ENCODE data around the gene DNAJC3.
"Not testable (repeated sequence)": the region's sequence is repeated elsewhere in the genome, so short reads cannot be mapped to it uniquely, and the experiment has no call there.

DNAJC3 gene

GRCh38 chr13:95779522-95779921, 102.6 kb downstream of the DNAJC3 start:
- peaks cover 0 to 5% of the 10 kb centered on the region in 2 donors for H3K36me3 ChIP-seq (ENCODE audit: control insufficient read depth in 2 of 2, insufficient read depth in 2 of 2, low read length in 2 of 2)
- H3K4me1 ChIP-seq (ENCODE audit: control insufficient read depth, insufficient read depth, low read length) = peaks cover under 1% of the 10 kb centered on the region
- no peaks in the 10 kb centered on the region for H3K27me3 ChIP-seq (ENCODE audit: control insufficient read depth in 1 of 2, insufficient read depth in 2 of 2, low read length in 2 of 2)
- H3K27ac ChIP-seq (ENCODE audit: low read length) = no peak overlapping the region
- no peak overlapping the region for H3K4me3 ChIP-seq (ENCODE audit: low read length in 2 of 2)
- no peaks in the 10 kb centered on the region for H3K9me3 ChIP-seq (ENCODE audit: control insufficient read depth in 2 of 2, low read length in 2 of 2)
- no peak overlapping the region for H3K9ac ChIP-seq (ENCODE audit: low read length in 2 of 2)

- Histone ChIP-seq H3K4me3 (ENCODE audit: low read length in 2 of 2) (no peak overlapping the region), H3K36me3 (ENCODE audit: control insufficient read depth in 2 of 2, insufficient read depth in 2 of 2, low read length in 2 of 2) (peaks cover 0 to 5% of the 10 kb centered on the region in 2 donors), H3K27ac (ENCODE audit: low read length) (no peak overlapping the region), H3K4me1 (ENCODE audit: control insufficient read depth, insufficient read depth, low read length) (peaks cover 2% of the 10 kb centered on the region), H3K9ac (ENCODE audit: low read length in 2 of 2) (no peak overlapping the region), H3K9me3 (ENCODE audit: control insufficient read depth in 2 of 2, low read length in 2 of 2) (no peaks in the 10 kb centered on the region), H3K27me3 (ENCODE audit: control insufficient read depth in 1 of 2, insufficient read depth in 2 of 2, low read length in 2 of 2) (no peaks in the 10 kb centered on the region)
Measured at GRCh38 chr13:95781016-95781415, 104.1 kb downstream of the DNAJC3 start.

GRCh38 chr13:95781940-95782339, 105.0 kb downstream of the DNAJC3 start:
- not testable (repeated sequence) for H3K27ac ChIP-seq (ENCODE audit: low read length); H3K36me3 ChIP-seq (ENCODE audit: control insufficient read depth in 2 of 2, insufficient read depth in 2 of 2, low read length in 2 of 2); H3K4me1 ChIP-seq (ENCODE audit: control insufficient read depth, insufficient read depth, low read length); H3K4me3 ChIP-seq (ENCODE audit: low read length in 2 of 2); H3K9ac ChIP-seq (ENCODE audit: low read length in 2 of 2); H3K9me3 ChIP-seq (ENCODE audit: control insufficient read depth in 2 of 2, low read length in 2 of 2); H3K27me3 ChIP-seq (ENCODE audit: control insufficient read depth in 1 of 2, insufficient read depth in 2 of 2, low read length in 2 of 2)

- Histone ChIP-seq H3K4me3 (ENCODE audit: low read length in 2 of 2) (no peak overlapping the region), H3K9me3 (ENCODE audit: control insufficient read depth in 2 of 2, low read length in 2 of 2) (no peaks in the 10 kb centered on the region), H3K9ac (ENCODE audit: low read length in 2 of 2) (no peak overlapping the region), H3K27me3 (ENCODE audit: control insufficient read depth in 1 of 2, insufficient read depth in 2 of 2, low read length in 2 of 2) (no peaks in the 10 kb centered on the region), H3K27ac (ENCODE audit: low read length) (no peak overlapping the region), H3K36me3 (ENCODE audit: control insufficient read depth in 2 of 2, insufficient read depth in 2 of 2, low read length in 2 of 2) (peaks cover 5% of the 10 kb centered on the region in 2 donors), H3K4me1 (ENCODE audit: control insufficient read depth, insufficient read depth, low read length) (peaks cover 2% of the 10 kb centered on the region)
Measured at GRCh38 chr13:95783747-95784146, 106.8 kb downstream of the DNAJC3 start.

GRCh38 chr13:95784161-95784899, 107.4 kb downstream of the DNAJC3 start:
- H3K4me3 ChIP-seq (ENCODE audit: low read length in 2 of 2) = no peak overlapping the region
- no peak overlapping the region for H3K27ac ChIP-seq (ENCODE audit: low read length)
- peaks cover 5 to 7% of the 10 kb centered on the region in 2 donors for H3K36me3 ChIP-seq (ENCODE audit: control insufficient read depth in 2 of 2, insufficient read depth in 2 of 2, low read length in 2 of 2)

GRCh38 chr13:95784900-95785290, 108.0 kb downstream of the DNAJC3 start:
- Histone ChIP-seq H3K4me3 (ENCODE audit: low read length in 2 of 2) (no peak overlapping the region), H3K27me3 (ENCODE audit: control insufficient read depth in 1 of 2, insufficient read depth in 2 of 2, low read length in 2 of 2) (no peaks in the 10 kb centered on the region), H3K9ac (ENCODE audit: low read length in 2 of 2) (no peak overlapping the region), H3K9me3 (ENCODE audit: control insufficient read depth in 2 of 2, low read length in 2 of 2) (no peaks in the 10 kb centered on the region), H3K4me1 (ENCODE audit: control insufficient read depth, insufficient read depth, low read length) (peaks cover 2% of the 10 kb centered on the region), H3K36me3 (ENCODE audit: control insufficient read depth in 2 of 2, insufficient read depth in 2 of 2, low read length in 2 of 2) (peaks cover 5 to 7% of the 10 kb centered on the region in 2 donors), H3K27ac (ENCODE audit: low read length) (no peak overlapping the region)

More at GRCh38 chr13:95784161-95784899, 107.4 kb downstream of the DNAJC3 start:
- H3K27me3 ChIP-seq (ENCODE audit: control insufficient read depth in 1 of 2, insufficient read depth in 2 of 2, low read length in 2 of 2) = no peaks in the 10 kb centered on the region
- H3K9me3 ChIP-seq (ENCODE audit: control insufficient read depth in 2 of 2, low read length in 2 of 2) = no peaks in the 10 kb centered on the region
- no peak overlapping the region for H3K9ac ChIP-seq (ENCODE audit: low read length in 2 of 2)
- H3K4me1 ChIP-seq (ENCODE audit: control insufficient read depth, insufficient read depth, low read length) = peaks cover 2% of the 10 kb centered on the region

GRCh38 chr13:95787356-95788099, 110.6 kb downstream of the DNAJC3 start:
- peaks cover 2% of the 10 kb centered on the region for H3K4me1 ChIP-seq (ENCODE audit: control insufficient read depth, insufficient read depth, low read length)
- H3K36me3 ChIP-seq (ENCODE audit: control insufficient read depth in 2 of 2, insufficient read depth in 2 of 2, low read length in 2 of 2) = peaks cover 10 to 11% of the 10 kb centered on the region in 2 donors
- H3K27me3 ChIP-seq (ENCODE audit: control insufficient read depth in 1 of 2, insufficient read depth in 2 of 2, low read length in 2 of 2) = no peaks in the 10 kb centered on the region
- no peak overlapping the region for H3K4me3 ChIP-seq (ENCODE audit: low read length in 2 of 2)
- no peak overlapping the region for H3K27ac ChIP-seq (ENCODE audit: low read length)
- H3K9me3 ChIP-seq (ENCODE audit: control insufficient read depth in 2 of 2, low read length in 2 of 2) = no peaks in the 10 kb centered on the region
- H3K9ac ChIP-seq (ENCODE audit: low read length in 2 of 2) = no peak overlapping the region

GRCh38 chr13:95788100-95788463, 111.1 kb downstream of the DNAJC3 start:
- H3K9me3 ChIP-seq (ENCODE audit: control insufficient read depth in 2 of 2, low read length in 2 of 2) = no peaks in the 10 kb centered on the region
- peaks cover 10 to 11% of the 10 kb centered on the region in 2 donors for H3K36me3 ChIP-seq (ENCODE audit: control insufficient read depth in 2 of 2, insufficient read depth in 2 of 2, low read length in 2 of 2)
- no peak overlapping the region for H3K27ac ChIP-seq (ENCODE audit: low read length)
- H3K9ac ChIP-seq (ENCODE audit: low read length in 2 of 2) = no peak overlapping the region
- no peak overlapping the region for H3K4me3 ChIP-seq (ENCODE audit: low read length in 2 of 2)
- no peaks in the 10 kb centered on the region for H3K27me3 ChIP-seq (ENCODE audit: control insufficient read depth in 1 of 2, insufficient read depth in 2 of 2, low read length in 2 of 2)
- peaks cover 2% of the 10 kb centered on the region for H3K4me1 ChIP-seq (ENCODE audit: control insufficient read depth, insufficient read depth, low read length)

GRCh38 chr13:95789315-95789714, 112.4 kb downstream of the DNAJC3 start:
- not testable (repeated sequence) for H3K9ac ChIP-seq (ENCODE audit: low read length in 2 of 2); H3K27me3 ChIP-seq (ENCODE audit: control insufficient read depth in 1 of 2, insufficient read depth in 2 of 2, low read length in 2 of 2); H3K4me1 ChIP-seq (ENCODE audit: control insufficient read depth, insufficient read depth, low read length); H3K4me3 ChIP-seq (ENCODE audit: low read length in 2 of 2); H3K9me3 ChIP-seq (ENCODE audit: control insufficient read depth in 2 of 2, low read length in 2 of 2); H3K27ac ChIP-seq (ENCODE audit: low read length)
- peaks cover 10 to 11% of the 10 kb centered on the region in 2 donors for H3K36me3 ChIP-seq (ENCODE audit: control insufficient read depth in 2 of 2, insufficient read depth in 2 of 2, low read length in 2 of 2)

GRCh38 chr13:95791084-95791722, 114.3 kb downstream of the DNAJC3 start:
- Histone ChIP-seq H3K9me3 (ENCODE audit: control insufficient read depth in 2 of 2, low read length in 2 of 2) (no peaks in the 10 kb centered on the region), H3K27ac (ENCODE audit: low read length) (no peak overlapping the region), H3K9ac (ENCODE audit: low read length in 2 of 2) (no peak overlapping the region), H3K4me1 (ENCODE audit: control insufficient read depth, insufficient read depth, low read length) (no peaks in the 10 kb centered on the region), H3K27me3 (ENCODE audit: control insufficient read depth in 1 of 2, insufficient read depth in 2 of 2, low read length in 2 of 2) (no peaks in the 10 kb centered on the region), H3K4me3 (ENCODE audit: low read length in 2 of 2) (no peak overlapping the region), H3K36me3 (ENCODE audit: control insufficient read depth in 2 of 2, insufficient read depth in 2 of 2, low read length in 2 of 2) (peaks cover 10 to 11% of the 10 kb centered on the region in 2 donors)
